ENCODE results near the gene ARFRP1. TPM values are rescaled to one million over a fixed set of nuclear protein-coding genes. Genes with fewer than 3 reads are reported as not detected.

The ARFRP1 gene
- total and polyA plus RNA-seq, 2 of the 13 experiments (the other 11 are each of a cell fraction or from before 2014, with no cell fraction given), result 32.0 to 51.1 TPM

GRCh38 chr20:63653041-63653973 lies 54.5 kb downstream of the ARFRP1 start, which contains the start of gene STMN3 (continued):
- no peak; the same call in 1 of the 2 replicates for TF ChIP-seq ZXDC (CRISPR knock-in tag; IDR thresholded peaks at IDR 0.05)
- no peak for TF ChIP-seq ZNF576 (CRISPR knock-in tag; IDR thresholded peaks at IDR 0.05)
- peak; percentile 99 for TF ChIP-seq TMF1 (CRISPR knock-in tag; IDR thresholded peaks at IDR 0.05; ENCODE audit: low read depth)
- TF ChIP-seq ZNF616 (CRISPR knock-in tag; IDR thresholded peaks at IDR 0.05; ENCODE audit: low read depth), result peak; percentile 87; the same call in 1 of the 2 replicates
- TF ChIP-seq NFYC (CRISPR knock-in tag; IDR thresholded peaks at IDR 0.05), result peak; percentile 59
- TF ChIP-seq NFYB (CRISPR knock-in tag; IDR thresholded peaks at IDR 0.05), result peak; percentile 50; the same call in 1 of the 2 replicates
- TF ChIP-seq ATF5 (CRISPR knock-in tag; IDR thresholded peaks at IDR 0.05; ENCODE audit: low read depth), result peak; percentile 96
- peak; percentile 86; the same call in 1 of the 2 replicates for TF ChIP-seq ZNF180 (CRISPR knock-in tag; IDR thresholded peaks at IDR 0.05; ENCODE audit: borderline replicate concordance, low read depth)
- TF ChIP-seq EP300 (IDR thresholded peaks at IDR 0.05; ENCODE audit: low read depth in 2 of 2, low read length in 2 of 2), result 0 out of 4 replicates have a peak, but pooled peaks of 1 of the 2 experiments have one; percentile 39
- TF ChIP-seq EP300 (CRISPR knock-in tag; IDR thresholded peaks at IDR 0.05; ENCODE audit: borderline replicate concordance), result peak; percentile 82
- TF ChIP-seq ZNF577 (CRISPR knock-in tag; IDR thresholded peaks at IDR 0.05; ENCODE audit: borderline replicate concordance, low read depth), result peak; percentile 90; the same call in 1 of the 2 replicates
- TF ChIP-seq REXO4 (CRISPR knock-in tag; IDR thresholded peaks at IDR 0.05; ENCODE audit: borderline replicate concordance), result peak; percentile 96
- peak; percentile 97; the same call in 1 of the 2 replicates for TF ChIP-seq ZNF841 (CRISPR knock-in tag; IDR thresholded peaks at IDR 0.05; ENCODE audit: borderline replicate concordance)
- TF ChIP-seq ZNF710 (CRISPR knock-in tag; IDR thresholded peaks at IDR 0.05; ENCODE audit: borderline replicate concordance), result 0 out of 2 replicates have a peak, but pooled peaks have one; percentile 41
- peak; percentile 97 for TF ChIP-seq NR1H2 (CRISPR knock-in tag; IDR thresholded peaks at IDR 0.05; ENCODE audit: borderline replicate concordance, low read depth)
- peak; percentile 49; the same call in 1 of the 2 replicates for TF ChIP-seq PHF21A (CRISPR knock-in tag; IDR thresholded peaks at IDR 0.05)
- TF ChIP-seq ZNF883 (CRISPR knock-in tag; IDR thresholded peaks at IDR 0.05; ENCODE audit: not compliant biosample characterization), result peak; percentile 86
- TF ChIP-seq SMYD3 (CRISPR knock-in tag; IDR thresholded peaks at IDR 0.05), result no peak
- peak; percentile 87 for TF ChIP-seq HIVEP1 (CRISPR knock-in tag; IDR thresholded peaks at IDR 0.05)
- TF ChIP-seq ZNF274 (CRISPR knock-in tag; IDR thresholded peaks at IDR 0.05), result peak; percentile 97
- peak; percentile 97; the same call in 1 of the 2 replicates for TF ChIP-seq ZNF414 (CRISPR knock-in tag; IDR thresholded peaks at IDR 0.05)
